K562 (cell line): Measurements from ENCODE around the gene MCOLN2. TPM values are rescaled to one million over a fixed set of nuclear protein-coding genes. Genes with fewer than 3 reads are reported as not detected.

ENCODE experiments used
- ATAC-seq: fragments of 200-7000 bp; cut with Tn5 transposase; 3 replicates; pipeline ENCODE4 v1.9.1; 2020; ENCODE audit warnings: moderate library complexity
- BruUV-seq: library from RNA; stranded (reverse); fragments of 400-500 nt; replicated peaks from 2 replicates; lab custom pipeline; 2021; lab: Mats Ljungman, UMichigan
- CTCF ChIA-PET: fragments of 300-600 bp; formaldehyde crosslinking; extraction: SDS; loops from one replicate; lab custom pipeline; 2021; ENCODE audit warnings: low intra/inter-chr PET ratio; lab: Yijun Ruan, JAX
- POLR2A ChIA-PET: fragments of 300-600, 350-650 bp; sonication (Branson Sonifier 250); formaldehyde crosslinking; extraction: SDS; loops from one replicate; lab custom pipeline; 2021; ENCODE audit warnings: antibody characterized with exemption, inconsistent platforms; lab: Yijun Ruan, JAX
- DNase-seq, 4 experiments: peaks; one replicate each; pipeline versions ENCODE4 v3.0.0 to v3.0.0-alpha.2; 2011 to 2018; ENCODE audit warnings: low spot score in 3 of 4, mixed read lengths in 3 of 4; ENCODE audit errors: extremely low read depth in 1 of 4
- FAIRE-seq: peaks from 2 replicates; lab custom pipeline; 2011; peaks lifted over from hg19 to GRCh38; lab: Jason Lieb, UNC
- H2AFZ ChIP-seq: 2 replicates; pipeline ENCODE4 v1.6.0; 2011; ENCODE audit warnings: low read depth, low read length, control low read depth, inconsistent platforms
- H3K27ac ChIP-seq: fragments of 200-600 bp; 3 replicates; pipeline ENCODE4 v1.8.0; 2011; ENCODE audit warnings: low read depth, mild to moderate bottlenecking, control low read depth, inconsistent platforms, low read length, moderate library complexity, mixed read lengths; ENCODE audit errors: extremely low read depth
- H3K27me3 ChIP-seq, 2 experiments: fragments of 300-600 bp in 1 of 2; 2 replicates in 1 of 2; 3 replicates in 1 of 2; pipeline versions ENCODE4 v1.6.0 to v1.8.0; 2011; ENCODE audit warnings: inconsistent platforms in 2 of 2, low read length in 2 of 2, mild to moderate bottlenecking in 1 of 2, mixed read lengths in 1 of 2, moderate library complexity in 1 of 2; ENCODE audit not compliant: control insufficient read depth in 2 of 2, insufficient read depth in 2 of 2
- H3K36me3 ChIP-seq: fragments of 300-600 bp; 3 replicates; pipeline ENCODE4 v1.8.0; 2011; ENCODE audit warnings: mild to moderate bottlenecking, low read length, inconsistent platforms; ENCODE audit not compliant: control insufficient read depth, insufficient read depth
- H3K4me1 ChIP-seq, 2 experiments: fragments of 200-600 bp in 1 of 2; replicated peaks in 1 of 2; 2 replicates in 1 of 2; 3 replicates in 1 of 2; pipeline versions ENCODE4 v1.5.1 to v1.8.0; 2011; ENCODE audit warnings: inconsistent platforms in 2 of 2, low read length in 2 of 2, mild to moderate bottlenecking in 1 of 2, mixed read lengths in 1 of 2, moderate library complexity in 1 of 2; ENCODE audit not compliant: control insufficient read depth in 2 of 2, insufficient read depth in 2 of 2
- H3K4me2 ChIP-seq: 2 replicates; pipeline ENCODE4 v1.6.1; 2011; ENCODE audit warnings: low read length, control low read depth, inconsistent platforms, mixed read lengths; ENCODE audit not compliant: insufficient read depth
- H3K4me3 ChIP-seq: fragments of 200-600 bp; sonication (generic), shearing (Covaris generic); 2 replicates; pipeline ENCODE4 v1.5.1; 2016; ENCODE audit warnings: control low read depth, inconsistent platforms
- H3K79me2 ChIP-seq: fragments of 200-600 bp; 3 replicates; pipeline ENCODE4 v1.8.0; 2011; ENCODE audit warnings: low read length, inconsistent platforms; ENCODE audit not compliant: control insufficient read depth, insufficient read depth
- H3K9ac ChIP-seq, 2 experiments: 2 replicates each; pipeline versions ENCODE4 v1.6.0 to v1.6.1; 2011; ENCODE audit warnings: low read depth in 2 of 2, low read length in 2 of 2, control low read depth in 1 of 2, inconsistent platforms in 1 of 2, mild to moderate bottlenecking in 1 of 2, mixed read lengths in 1 of 2; ENCODE audit not compliant: insufficient read depth in 1 of 2
- H3K9me1 ChIP-seq: one replicate; pipeline ENCODE4 v1.6.0; 2011; ENCODE audit warnings: inconsistent platforms, mild to moderate bottlenecking, low read length, moderate library complexity; ENCODE audit not compliant: control insufficient read depth, insufficient read depth
- H3K9me3 ChIP-seq: replicated peaks from 2 replicates; pipeline ENCODE4 v1.5.1; 2011; ENCODE audit warnings: low read depth, low read length, inconsistent platforms; ENCODE audit not compliant: control insufficient read depth, insufficient read depth
- H4K20me1 ChIP-seq: replicated peaks from 2 replicates; pipeline ENCODE4 v1.6.1; 2011; ENCODE audit warnings: low read length, inconsistent platforms, mixed read lengths; ENCODE audit not compliant: control insufficient read depth, insufficient read depth
- HES1 ChIP-seq: fragments of 450-650 bp; IDR thresholded peaks from 2 replicates; pipeline ENCODE4 v1.6.1; 2016; ENCODE audit warnings: low read depth, mild to moderate bottlenecking, moderate library complexity
- KAT7 ChIP-seq: sonication (generic); formaldehyde crosslinking; IDR thresholded peaks from 2 replicates; pipeline ENCODE4 v1.8.0; 2022; ENCODE audit warnings: missing genetic modification reagents, mild to moderate bottlenecking, borderline replicate concordance
- KLF10 ChIP-seq: fragments of 250-450 bp; sonication (Bioruptor Pico); IDR thresholded peaks from 2 replicates; pipeline ENCODE4 v1.6.1; 2021; ENCODE audit warnings: matching md5 sums
- MITF ChIP-seq: IDR thresholded peaks from 2 replicates; pipeline ENCODE4 v1.6.1; 2014; ENCODE audit warnings: antibody characterized with exemption
- NFE2 ChIP-seq: IDR thresholded peaks from 2 replicates; pipeline ENCODE4 v1.6.1; 2014; ENCODE audit warnings: antibody characterized with exemption, low read depth
- PHF21A ChIP-seq: fragments of 450-650 bp; IDR thresholded peaks from 2 replicates; pipeline ENCODE4 v1.6.1; 2017; ENCODE audit warnings: low read depth, borderline replicate concordance
- TCF7 ChIP-seq: sonication (generic); IDR thresholded peaks from 2 replicates; pipeline ENCODE4 v1.6.1; 2016; ENCODE audit warnings: antibody characterized with exemption, borderline replicate concordance
- ZNF436 ChIP-seq: fragments of 250-450, 450-650 bp; sonication (Bioruptor Pico); formaldehyde crosslinking; IDR thresholded peaks from 2 replicates; pipeline ENCODE4 v1.7.0; 2020; ENCODE audit warnings: mild to moderate bottlenecking
- WGBS: fragments of 100-300 bp; shearing (Covaris generic); methylation state at CpG from one replicate; pipeline ENCODE4 v1.1.6; 2016; ENCODE audit warnings: low coverage, mixed read lengths; ENCODE audit not compliant: insufficient coverage; ENCODE audit errors: missing lambda C conversion rate; 5-methylcytosine and 5-hydroxymethylcytosine counted together
- in situ Hi-C: fragments of 300-500 bp; cut with MboI; formaldehyde crosslinking; loops from 4 replicates; pipeline ENCODE4 v1.15.0; 2018; ENCODE audit warnings: inconsistent platforms, mixed read lengths
- intact Hi-C: fragments of 100-400 bp; cut with micrococcal nuclease; formaldehyde crosslinking; loops from 2 replicates; pipeline ENCODE4 v1.14.2; 2022
- polyA plus RNA-seq, 8 experiments: library from polyadenylated mRNA; depleted of rRNA in 4 of 8; stranded (reverse) in 5 of 8; unstranded in 3 of 8; fragments of >200 nt; fragmentation: Nextera tagmentation in 2 of 8; fragmentation: Illumina TruSeq in 1 of 8; extraction: Ambion mirVana in 2 of 8; extraction: Trizol in 1 of 8; gene quantifications; 2 replicates each; pipeline versions ENCODE4 v1.2.1 to v1.2.3, GENCODE V29; 2011 to 2014; ENCODE audit warnings: inconsistent platforms in 1 of 8, missing spikeins in 1 of 8
- total RNA-seq, 7 experiments: library from RNA; depleted of rRNA in 6 of 7; stranded (reverse); fragments of >200 nt in 6 of 7; fragmentation: Illumina TruSeq in 2 of 7; extraction: Trizol in 2 of 7; gene quantifications; 2 replicates each; pipeline versions ENCODE4 v1.2.1 to v1.2.3, GENCODE V29; 2011 to 2021; ENCODE audit warnings: low replicate concordance in 1 of 7

MCOLN2 gene
- total and polyA plus RNA-seq, 9 of the 15 experiments (the other 6 are each of a cell fraction or from before 2014, with no cell fraction given), result 0.18 TPM; not detected in 8

GRCh38 chr1:84972377-84972987 is 24.4 kb downstream of the MCOLN2 start:
- ATAC-seq, result no peak
- H4K20me1 ChIP-seq, result no peaks in the 10 kb centered on the region
- FAIRE-seq, result no peak
- H3K4me2 ChIP-seq, result no peak overlapping the region
- DNase-seq, result no peak
- no peaks in the 10 kb centered on the region for H3K79me2 ChIP-seq
- H3K9me3 ChIP-seq, result no peaks in the 10 kb centered on the region
- WGBS, result 0% methylated on average over 1 of the region's 1 CpG
- no peak overlapping the region for H3K9ac ChIP-seq
- in situ Hi-C loops, result no loop called here
- H3K27me3 ChIP-seq, result no peaks in the 10 kb centered on the region
- POLR2A ChIA-PET, result interaction anchor here (0.8 kb wide), 1 partner anchor 304 kb away, joined by 3 read pairs; the partner anchor contains the start of gene BCL10
- H3K4me3 ChIP-seq, result no peak overlapping the region
- CTCF ChIA-PET, result interaction anchor here (0.6 kb wide), 1 partner anchor 75 kb away, joined by 3 read pairs; no protein-coding TSS in a partner anchor
- H3K9me1 ChIP-seq, result no peaks in the 10 kb centered on the region
- H2AFZ ChIP-seq, result no peak overlapping the region
- no peaks in the 10 kb centered on the region for H3K4me1 ChIP-seq
- BruUV-seq, result no TSS peak
- no peak overlapping the region for H3K27ac ChIP-seq
- H3K36me3 ChIP-seq, result no peaks in the 10 kb centered on the region
- intact Hi-C loops, result no loop called here
- TF ChIP-seq KLF10 (CRISPR knock-in tag) (no peak), KAT7 (no peak), NFE2 (no peak), TCF7 (no peak), PHF21A (no peak), HES1 (no peak), ZNF436 (CRISPR knock-in tag) (no peak), MITF (no peak)
